ENCODE measurements around the gene ZNHIT3. TPM values are rescaled to one million over a fixed set of nuclear protein-coding genes. Genes with fewer than 3 reads are reported as not detected.

ZNHIT3 gene
- total and polyA plus RNA-seq, 10 of the 15 experiments (the other 5 are each of a cell fraction or from before 2014, with no cell fraction given), result 34.1 to 128 (median 55.6) TPM

GRCh38 chr17:36527621-36528250 lies 41.3 kb downstream of the ZNHIT3 start:
- FAIRE-seq, result no peak
- in situ Hi-C loops (cut with MboI), result no loop called here

More at GRCh38 chr17:36527621-36528250, 41.3 kb downstream of the ZNHIT3 start:
- CTCF ChIA-PET, result no interaction called here
- RAD21 ChIA-PET (ENCODE audit: unreplicated experiment), result no interaction called here
- H2AFZ ChIP-seq (ENCODE audit: control insufficient read depth, low read depth, low read length), result no peak overlapping the region
- ATAC-seq (no peak), DNase-seq (ENCODE audit: low read depth, low spot score) (no peak)
- H3K36me3 ChIP-seq (ENCODE audit: control insufficient read depth in 2 of 2, insufficient read depth in 2 of 2, low read length in 1 of 2), result peaks cover 15 to 23% of the 10 kb centered on the region in 2 experiments
- no peaks in the 10 kb centered on the region; the same call in none of the 2 replicates for H3K79me2 ChIP-seq (ENCODE audit: control insufficient read depth, insufficient read depth, low read length)
- no peaks in the 10 kb centered on the region for H3K4me1 ChIP-seq (ENCODE audit: control insufficient read depth, insufficient read depth, low read length)
- no peak overlapping the region for H3K4me2 ChIP-seq (ENCODE audit: control insufficient read depth, insufficient read depth)
- WGBS (ENCODE audit: insufficient coverage, insufficient replicate concordance, low lambda C conversion rate, missing lambda C conversion rate), result 89% methylated on average over 7 of the region's 7 CpGs
- intact Hi-C loops (cut with micrococcal nuclease; ENCODE audit: unreplicated experiment), result no loop called here
- SMC1A ChIA-PET (ENCODE audit: uncharacterized antibody, unreplicated experiment), result no interaction called here
- H3K27me3 ChIP-seq (replicated peaks in 1 of 2; ENCODE audit: control insufficient read depth in 2 of 2, insufficient read depth in 2 of 2, low read length in 1 of 2), result no peaks in the 10 kb centered on the region
- no peak overlapping the region for H3K4me3 ChIP-seq
- H3K27ac ChIP-seq (ENCODE audit: control insufficient read depth, insufficient read depth), result no peak overlapping the region
- H3K9me3 ChIP-seq (replicated peaks; ENCODE audit: control insufficient read depth, insufficient read depth, low read length), result no peaks in the 10 kb centered on the region
- H4K20me1 ChIP-seq (ENCODE audit: control insufficient read depth, insufficient read depth), result no peaks in the 10 kb centered on the region
- TF ChIP-seq NKRF (conservative IDR thresholded peaks at IDR 0.05) (no peak), BCL11A (IDR thresholded peaks at IDR 0.05; ENCODE audit: low read depth, low read length) (no peak), BCLAF1 (IDR thresholded peaks at IDR 0.05) (no peak)
- POLR2A ChIA-PET, result no interaction called here
- no peak overlapping the region for H3K9ac ChIP-seq (ENCODE audit: control insufficient read depth, insufficient read depth, low read length)
- BruUV-seq (replicated peaks), result no TSS peak
